SIG-M5 treated with dmso at 0.1 percent for 504 hours (cell line): ENCODE results near the gene PRSS38.

ENCODE experiments used
- DNase-seq: peaks from one replicate; lab custom pipeline; 2025; ENCODE audit not compliant: unreplicated experiment; lab: John Stamatoyannopoulos, UW

The PRSS38 gene

DNA sequence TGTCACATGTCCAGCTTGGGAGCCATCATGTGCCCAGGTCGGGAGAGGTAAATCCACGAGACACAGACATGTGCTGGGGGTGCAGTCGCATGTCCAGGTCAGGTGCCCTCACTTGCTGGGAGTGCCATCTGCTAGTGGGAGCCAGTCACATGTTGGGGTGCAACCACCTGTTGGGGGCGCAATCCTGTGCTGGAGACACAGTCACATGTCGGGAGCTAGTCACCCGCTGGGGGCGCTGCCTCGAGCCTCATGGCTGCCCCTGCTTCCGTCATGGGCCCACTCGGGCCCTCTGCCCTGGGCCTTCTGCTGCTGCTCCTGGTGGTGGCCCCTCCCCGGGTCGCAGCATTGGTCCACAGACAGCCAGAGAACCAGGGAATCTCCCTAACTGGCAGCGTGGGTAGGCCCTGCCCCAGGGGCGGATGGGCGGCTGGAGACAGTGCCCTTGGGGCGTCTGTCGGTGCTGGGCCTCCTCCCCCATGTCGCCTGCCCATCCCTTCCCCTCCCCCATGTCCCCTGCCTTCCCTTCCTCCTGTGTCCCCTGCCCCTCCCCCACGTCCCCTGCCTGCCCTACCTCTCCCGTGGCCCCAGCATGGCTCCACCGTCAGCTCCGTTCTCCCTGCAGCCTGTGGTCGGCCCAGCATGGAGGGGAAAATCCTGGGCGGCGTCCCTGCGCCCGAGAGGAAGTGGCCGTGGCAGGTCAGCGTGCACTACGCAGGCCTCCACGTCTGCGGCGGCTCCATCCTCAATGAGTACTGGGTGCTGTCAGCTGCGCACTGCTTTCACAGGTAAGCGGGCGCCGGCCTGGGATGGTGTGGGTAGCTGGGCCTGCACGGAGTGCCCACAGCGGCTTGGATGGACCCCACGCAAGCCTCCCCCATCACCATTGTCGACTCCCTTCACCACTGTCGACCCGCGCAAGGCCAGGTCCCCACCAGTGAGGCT is at the start of gene PRSS38:
Gene PRSS38, plus strand, starts transcription at position 208 of the 942 bp plus-strand sequence. Its CDS starts 42 bp downstream, at position 250.
- DNase-seq: no peak

DNA sequence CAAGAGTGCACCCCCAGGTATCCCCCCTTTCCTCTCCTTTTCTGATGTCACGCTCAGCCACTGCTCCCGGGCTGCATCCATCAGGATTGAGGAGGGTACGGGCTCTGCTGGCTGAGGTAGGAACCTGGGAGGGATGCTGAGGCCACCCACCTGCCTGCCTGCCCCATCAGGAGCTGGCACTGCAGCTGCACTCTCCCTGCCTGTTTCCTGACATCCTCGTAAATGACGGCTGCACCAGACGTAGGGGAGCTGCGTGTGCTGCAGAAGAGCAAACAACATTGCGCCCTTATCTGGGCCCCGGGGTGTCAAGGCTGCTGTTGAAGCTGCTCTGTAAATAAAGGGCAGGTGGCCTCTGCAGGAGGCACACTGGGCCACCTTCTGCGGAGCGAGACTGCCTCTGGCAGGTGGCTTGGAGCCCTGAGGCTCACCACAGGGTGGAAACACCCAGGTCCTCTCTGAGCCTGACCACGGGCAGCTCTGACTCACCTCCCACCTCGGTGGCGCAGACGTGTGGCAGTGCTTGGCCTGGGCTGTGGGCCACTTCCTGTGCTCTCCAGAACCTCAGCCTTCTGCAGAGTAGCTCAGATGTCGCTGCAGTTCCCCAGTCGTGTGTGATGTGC is 49.4 kb upstream of the PRSS38 start:
- no peak for DNase-seq

DNA sequence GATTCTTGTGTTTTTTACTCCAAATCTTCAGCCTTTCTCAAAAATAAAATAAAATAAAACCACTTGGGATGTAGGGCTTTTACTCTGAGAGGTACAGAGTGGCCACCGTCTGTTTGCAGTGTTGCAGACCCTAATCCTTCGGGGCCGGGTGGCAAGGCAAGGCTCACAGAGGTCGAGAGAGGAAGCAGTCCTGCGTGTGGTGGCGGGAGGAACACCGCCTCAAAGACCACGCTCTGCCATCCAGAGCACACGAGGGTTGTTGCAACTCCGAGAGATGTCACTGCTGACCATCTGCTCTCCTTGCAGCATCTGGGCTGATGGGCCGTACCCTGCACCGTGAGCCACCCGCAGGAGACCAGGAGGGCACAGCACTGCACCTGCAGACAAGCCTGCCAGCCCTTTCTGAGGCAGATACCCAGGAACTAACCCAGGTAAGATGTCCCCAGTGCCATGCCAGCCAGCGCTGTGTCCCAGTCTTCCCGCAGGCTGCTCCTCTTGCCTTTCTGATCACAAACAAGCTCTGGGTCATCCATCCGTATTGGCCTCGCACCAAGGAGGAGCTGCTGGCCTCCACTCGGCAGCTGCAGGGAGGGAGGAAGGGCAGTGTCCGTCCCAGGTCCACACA is 48.7 kb upstream of the PRSS38 start:
- DNase-seq: no peak

DNA sequence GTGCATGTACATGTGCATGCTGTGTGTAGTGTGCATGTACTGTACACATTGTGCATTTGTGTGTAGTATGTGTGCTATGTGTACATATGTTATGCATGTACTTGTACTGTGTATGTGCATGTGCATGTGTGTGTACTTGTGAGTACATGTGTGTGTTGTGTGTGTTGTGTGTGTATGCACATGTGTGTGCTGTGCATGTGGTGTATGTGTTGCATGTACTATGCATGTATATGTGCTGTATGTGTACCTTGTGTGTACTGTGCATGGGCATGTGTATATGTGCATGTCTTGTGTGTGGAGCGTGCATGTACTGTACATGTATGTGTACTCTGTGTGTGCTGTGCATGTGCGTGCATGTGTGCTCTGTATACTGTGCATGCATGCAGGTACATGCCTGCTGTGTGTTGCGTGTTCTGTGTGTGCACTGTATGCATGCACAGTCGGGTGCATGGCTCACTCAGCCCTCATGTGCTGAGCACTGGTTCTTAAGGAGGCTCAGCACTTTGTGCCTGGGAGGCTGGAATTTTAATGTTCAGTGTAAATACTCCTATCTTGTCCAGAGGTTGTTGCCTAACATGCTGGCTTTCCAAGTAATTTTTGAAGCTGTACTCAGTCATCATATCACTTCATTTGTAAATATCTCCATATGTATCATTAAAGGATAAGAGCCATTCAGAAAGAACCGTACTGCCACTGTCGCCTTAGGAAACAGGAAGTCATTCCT is 47.9 kb upstream of the PRSS38 start:
- DNase-seq: no peak

DNA sequence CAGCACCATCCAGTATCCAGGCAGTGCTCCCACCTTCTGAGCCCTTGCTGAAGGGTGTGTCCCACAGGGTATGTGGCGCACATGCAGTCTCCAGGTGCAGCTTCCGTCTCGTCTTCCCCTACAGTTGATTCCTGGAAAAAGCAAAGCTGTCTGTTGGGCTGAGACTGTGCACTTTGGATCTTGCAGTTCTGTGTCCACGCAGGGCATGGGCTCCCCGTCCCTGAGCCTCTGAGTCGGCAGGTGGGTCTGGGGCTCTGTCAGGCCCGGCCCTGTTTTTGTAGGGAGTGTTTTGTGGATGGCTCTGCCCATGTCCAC is 47.4 kb upstream of the PRSS38 start:
- no peak for DNase-seq

DNA sequence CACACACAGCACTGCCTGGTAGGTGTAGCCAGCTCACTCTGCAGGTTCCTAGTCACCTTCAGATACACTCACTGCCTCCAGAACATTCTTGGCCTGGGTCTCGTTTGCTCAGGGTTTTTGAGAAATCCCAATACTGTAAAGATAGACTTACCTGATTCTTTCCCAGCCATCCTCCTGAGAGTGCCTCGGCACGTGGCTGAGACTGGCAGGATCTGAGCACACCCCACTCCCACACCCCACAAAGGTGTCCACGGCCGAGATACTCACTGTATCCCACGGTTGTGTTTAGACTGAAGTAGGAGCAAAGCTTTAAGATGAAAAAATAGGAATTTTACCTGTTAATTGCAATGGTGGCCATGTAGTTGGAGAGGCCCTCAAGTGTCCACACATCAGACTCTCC is 46.8 kb upstream of the PRSS38 start:
- no peak for DNase-seq

DNA sequence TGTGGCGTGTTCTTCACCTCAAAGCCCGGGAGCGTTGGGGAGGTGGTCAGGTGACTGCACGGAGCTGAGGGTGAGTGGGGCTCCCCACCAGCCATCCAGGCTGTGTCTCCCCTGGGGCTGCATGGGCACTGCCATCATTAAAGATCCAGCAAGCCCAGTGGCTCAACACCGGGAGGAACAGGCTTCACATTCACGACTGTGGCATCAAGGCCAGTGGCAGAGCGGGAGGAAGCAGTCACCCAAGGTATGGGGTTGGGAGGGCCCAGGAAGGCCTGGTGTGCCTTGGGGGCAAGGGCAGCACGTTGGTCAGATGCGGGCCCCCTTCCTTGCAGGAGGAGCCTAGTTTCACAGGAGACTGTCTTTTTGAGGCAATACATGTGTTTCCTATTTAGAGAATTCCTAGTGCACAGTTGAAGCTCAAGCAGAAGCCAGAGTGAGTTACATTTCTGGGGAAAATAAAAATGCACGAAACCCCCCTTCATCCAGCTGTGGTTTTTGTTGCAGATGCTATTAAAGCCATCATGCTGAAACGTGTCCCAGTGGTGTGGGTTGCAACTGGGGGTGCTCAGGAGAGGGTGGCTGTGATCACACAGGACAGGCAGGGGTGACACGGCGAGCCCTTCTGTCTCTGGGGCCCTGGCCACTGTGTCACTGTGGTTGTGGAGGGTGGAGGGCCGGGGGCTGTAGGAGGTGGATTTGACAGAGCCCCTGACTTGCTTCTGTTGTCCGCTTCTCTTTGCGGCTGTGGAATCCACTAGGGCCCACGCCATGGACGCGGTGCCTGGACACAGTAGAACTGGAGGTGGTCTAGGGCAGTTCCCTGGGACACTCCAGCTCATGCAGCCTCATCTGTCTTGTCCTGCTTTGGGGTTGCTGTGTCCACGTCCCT is 46.2 kb upstream of the PRSS38 start:
- no peak for DNase-seq

DNA sequence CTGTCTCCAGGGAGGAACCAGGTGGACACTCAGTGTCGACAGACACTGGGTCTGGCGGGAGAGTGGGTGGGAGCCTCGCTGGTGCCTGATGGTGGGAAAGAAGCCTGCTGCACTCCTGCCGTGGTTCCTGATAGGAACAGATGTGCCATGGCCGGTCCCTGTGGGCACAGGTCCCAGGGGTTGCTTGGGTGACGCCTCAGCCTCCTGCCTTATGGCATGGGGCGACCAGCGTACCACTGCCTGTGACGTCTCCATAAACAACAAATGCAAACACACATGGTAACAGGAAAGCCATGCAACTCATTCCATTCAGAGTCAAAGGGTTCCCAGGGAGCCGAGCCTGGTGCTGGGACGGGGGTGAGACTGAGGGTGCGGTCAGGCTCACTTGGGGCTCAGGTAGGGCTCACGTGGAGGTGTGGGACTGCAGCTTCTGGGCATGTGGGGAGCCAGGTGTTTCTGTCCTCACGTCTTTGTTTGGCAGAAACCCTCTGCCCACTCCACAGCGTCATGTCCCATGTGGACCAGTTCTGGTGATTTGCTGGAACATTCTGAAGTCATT is 45.5 kb upstream of the PRSS38 start:
- no peak for DNase-seq

DNA sequence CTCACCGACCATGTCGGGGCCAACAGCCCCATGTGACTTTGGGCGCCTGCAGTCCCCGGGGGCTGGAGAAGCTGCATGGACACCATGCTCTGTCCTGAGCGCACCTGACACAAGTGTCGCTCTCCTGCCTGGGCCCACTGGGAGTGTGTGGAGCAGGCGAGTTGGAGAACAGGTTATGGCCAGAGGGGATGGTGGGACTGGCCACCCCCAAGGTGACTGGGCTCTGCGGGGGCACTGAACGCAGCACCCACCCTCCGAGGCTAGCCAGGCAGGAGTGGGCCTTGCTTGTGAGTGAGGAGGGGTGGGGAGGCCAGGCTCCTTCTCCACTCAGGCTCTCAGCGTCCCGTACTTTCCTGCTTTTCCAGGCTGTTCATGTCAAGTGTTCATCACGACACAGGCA is 44.7 kb upstream of the PRSS38 start:
- DNase-seq: no peak

DNA sequence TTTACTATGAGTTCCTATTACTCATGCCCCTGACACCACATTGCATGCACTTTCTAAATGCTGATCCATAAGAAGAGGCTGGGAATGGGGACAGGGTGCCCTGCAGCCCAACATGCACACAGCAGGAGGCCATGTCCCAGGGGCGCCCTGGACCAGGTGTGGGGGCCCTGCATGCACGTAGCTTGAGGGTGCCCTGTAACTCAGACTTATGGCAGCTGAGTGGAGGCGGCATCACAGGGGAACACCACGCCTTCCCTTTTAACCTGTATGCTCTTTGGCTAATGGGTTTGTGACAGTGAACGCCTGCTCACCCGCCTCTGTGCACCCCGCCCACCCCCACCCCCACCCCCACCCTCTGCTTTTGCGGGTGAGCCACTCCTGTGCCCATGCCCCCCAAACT is 44.1 kb upstream of the PRSS38 start:
- DNase-seq: no peak

DNA sequence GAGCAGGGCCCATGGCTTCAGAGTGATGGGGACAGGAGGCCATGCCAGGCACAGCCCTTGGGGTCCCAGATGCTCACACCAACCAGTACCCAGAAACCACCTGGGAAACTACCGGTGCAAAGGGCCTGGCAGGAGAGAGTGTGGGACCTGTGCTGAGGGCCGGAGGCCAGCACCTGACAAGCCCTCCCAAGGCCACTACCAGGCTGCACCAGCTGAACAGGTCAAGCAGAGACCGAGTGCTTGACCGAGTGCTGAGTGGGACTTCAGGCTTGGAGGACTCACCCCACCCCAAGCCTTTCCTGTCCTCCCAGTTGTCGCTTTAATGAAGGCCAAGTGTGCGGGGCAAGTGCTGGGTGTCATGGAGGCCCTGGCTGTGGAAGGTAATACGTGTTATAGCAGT is 43.7 kb upstream of the PRSS38 start:
- no peak for DNase-seq

DNA sequence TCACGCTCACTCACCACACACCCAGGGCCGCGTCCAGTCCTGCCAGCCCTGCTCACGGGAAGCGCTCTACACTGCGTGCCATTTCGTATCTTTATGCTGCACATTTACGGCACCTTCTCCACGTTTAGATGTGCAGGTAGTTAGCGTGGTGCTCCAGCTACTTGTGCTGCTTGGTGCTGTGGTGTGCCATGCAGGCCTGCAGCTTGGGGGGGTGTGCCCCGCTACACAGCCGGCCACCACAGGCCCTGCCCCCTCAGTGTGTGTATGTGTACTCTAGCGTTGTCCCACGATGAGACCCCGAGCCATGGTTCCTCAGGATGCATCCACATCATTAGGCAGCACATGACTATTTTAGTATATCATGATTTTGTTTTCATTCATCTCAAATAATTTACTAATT is 41.9 kb upstream of the PRSS38 start:
- DNase-seq: no peak

DNA sequence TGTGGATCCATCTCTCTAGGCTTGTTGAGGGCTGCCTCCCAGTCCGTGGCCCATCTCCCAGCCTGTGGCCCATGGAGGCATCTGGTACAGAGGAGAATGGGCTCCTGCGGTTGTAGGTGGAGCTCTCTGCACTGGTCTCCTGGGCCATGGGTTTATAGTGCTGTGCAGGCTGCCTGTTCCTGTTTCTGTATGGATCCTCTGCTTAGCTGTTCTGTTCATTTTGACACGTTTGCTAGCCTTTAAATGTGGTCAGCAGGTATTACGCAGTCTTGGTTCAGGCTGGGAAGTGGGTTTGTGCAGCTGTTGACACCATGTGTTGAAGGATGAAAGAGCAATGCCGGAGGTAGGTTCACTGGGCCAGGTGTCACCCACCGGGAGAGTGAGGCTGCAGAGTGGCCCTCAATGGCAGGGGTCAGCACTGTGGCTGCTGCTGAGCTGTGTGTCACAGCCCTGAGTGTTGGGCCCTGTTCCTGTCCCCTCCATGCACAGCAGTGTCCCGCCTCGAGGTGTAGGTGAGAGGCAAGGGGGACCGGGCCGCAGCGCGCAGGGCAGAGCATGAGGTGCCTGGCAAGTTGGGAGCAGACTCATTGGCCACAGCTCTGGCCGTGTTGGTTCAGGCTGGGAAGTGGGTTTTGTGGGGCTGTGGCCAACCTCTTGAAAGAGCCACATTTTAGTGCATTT is 41.3 kb upstream of the PRSS38 start:
- no peak for DNase-seq

DNA sequence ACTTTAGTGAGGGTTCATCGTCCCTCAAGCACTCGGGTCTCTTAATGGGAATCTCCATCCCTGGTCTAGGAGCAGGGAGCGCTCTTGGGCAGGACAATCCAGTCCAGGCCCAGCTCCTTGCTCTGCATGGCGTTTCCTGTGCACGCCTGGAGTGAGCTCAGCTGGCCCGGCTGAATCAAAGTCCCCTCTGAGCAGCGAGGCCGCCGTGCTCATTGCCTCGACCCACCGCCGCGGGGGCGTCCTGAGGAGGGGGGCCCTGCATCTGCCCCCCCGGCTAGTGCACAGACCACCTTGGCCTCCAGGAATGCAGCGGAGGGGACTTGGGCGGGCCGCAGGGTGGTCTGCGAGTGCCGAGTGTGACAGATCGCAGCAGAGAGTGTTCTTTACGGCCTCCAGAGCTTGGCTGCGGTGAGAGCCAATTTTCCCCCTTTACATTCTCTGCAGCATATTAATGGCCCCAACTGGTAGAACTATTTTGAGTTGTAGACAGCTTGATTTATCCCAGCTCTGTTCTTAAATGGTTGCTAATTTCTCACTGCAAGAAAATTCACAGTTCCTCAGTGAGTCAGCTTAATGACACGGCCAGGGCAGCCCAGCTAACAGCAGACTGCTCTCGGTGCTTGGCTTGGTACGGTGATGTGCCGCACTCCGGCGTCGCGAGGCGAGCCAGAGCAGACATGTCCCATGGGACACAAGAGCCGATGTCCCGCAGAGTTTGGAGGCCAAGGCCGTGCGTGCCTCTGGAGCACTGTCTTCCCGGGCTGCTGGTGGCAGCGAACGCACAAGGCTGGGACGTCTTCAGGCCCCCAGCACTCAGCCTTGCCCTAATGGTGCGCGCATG is 40.4 kb upstream of the PRSS38 start:
- no peak for DNase-seq

DNA sequence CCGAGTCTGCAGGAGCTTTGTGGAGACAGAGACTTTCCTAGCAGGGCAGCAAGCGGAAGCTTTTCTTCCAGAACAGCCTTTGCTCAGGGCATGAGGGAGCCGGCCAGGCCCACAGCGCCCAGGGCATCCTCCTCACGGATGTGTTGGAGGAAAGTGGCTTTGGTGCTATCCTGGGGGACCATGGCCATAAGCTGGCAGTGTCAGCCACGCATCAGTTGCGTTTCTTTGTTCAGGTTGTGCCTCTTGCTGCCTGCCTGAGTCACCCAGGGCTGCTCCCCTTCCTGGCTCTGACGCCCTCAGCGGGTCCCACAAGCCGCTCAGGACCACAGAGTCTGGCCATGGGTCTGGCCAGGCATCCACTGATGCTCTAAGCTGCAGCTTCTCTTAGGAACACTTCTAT is 39.6 kb upstream of the PRSS38 start:
- DNase-seq: no peak

DNA sequence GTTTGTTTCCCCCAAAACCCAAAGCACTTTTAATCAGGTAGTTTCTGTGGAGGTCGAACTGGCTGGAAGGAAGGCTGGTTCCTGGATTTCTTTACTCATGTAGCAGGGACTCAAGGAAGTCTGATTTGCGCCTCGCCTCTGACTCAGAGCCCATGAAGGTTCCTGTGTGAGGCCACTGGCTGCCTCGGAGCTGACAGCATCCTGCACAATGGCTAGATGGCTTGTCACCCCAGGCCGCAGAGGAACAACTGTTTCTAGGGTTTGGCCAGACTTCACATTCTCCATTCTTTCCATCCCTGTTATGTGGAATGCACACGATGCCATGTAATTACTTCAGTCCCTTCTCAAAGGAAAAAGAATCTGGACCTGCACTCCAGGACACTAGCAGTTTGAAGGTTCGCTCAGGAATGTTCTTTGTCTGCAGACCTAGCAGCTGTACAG is 39.1 kb upstream of the PRSS38 start:
- no peak for DNase-seq

DNA sequence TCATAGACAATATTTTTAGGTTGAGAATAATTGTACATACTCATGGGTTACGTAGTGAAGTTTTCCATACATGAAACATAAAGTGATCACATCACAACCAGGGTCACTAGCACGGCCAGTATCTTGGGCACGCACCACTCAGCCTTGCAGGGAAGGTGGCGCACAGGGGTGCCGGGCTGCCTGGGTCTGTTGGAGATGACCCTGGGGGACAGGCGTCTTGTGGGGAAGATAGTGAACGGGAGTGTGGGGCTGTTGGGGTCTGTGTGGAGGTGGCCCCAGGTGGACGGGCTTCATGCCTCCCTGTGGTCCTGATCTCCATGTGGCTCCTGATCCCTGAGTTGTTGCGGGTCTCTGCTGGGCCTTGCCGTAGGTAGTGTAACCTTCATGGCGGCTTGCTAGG is 38.3 kb upstream of the PRSS38 start:
- DNase-seq: no peak

DNA sequence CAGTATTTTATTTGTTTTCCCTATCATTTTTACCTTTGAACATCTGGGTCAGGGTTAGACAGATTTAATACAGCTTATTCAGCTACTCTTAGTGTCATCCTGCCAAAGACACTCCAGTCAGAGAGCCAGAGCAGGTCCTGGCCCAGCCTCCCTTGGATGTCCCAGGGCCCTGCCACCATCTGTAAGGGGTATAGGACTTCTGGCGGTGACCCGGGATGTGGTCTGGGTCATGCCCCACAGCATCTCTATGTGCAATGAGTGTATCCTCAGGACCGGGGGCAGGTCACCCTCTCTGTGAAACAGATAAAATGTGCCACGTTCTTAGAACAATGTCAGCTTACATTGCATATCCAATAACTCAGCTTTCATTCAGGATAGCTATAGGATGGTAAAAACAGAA is 37.8 kb upstream of the PRSS38 start:
- DNase-seq: no peak
